NK-92 (cell line): ENCODE results near the gene NETO2.
"Not testable (repeated sequence)": the region's sequence is repeated elsewhere in the genome, so short reads cannot be mapped to it uniquely, and the experiment has no call there.

Experiments
- DNase-seq: peaks from one replicate; lab custom pipeline; 2025; ENCODE audit not compliant: unreplicated experiment; lab: John Stamatoyannopoulos, UW

The NETO2 gene

DNA sequence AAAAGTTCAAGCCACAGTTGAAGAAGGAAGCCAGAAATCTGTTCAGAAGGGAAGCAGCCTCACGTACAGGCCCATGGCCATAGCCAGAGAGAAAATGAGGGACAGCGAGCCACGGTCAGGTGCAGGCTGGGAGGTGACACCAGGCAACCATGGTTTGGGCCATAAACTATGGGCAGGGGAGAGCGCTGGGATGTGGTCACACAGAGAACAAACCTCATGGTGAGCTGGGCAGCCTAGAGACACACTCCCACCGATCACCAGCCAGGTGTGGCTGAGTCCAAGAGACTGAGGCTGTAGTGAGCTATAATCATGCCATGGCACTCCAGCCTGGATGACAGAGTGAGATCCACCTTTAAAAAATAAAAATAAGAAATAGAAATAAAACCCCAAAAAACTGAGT lies 76.5 kb downstream of the NETO2 start:
- DNase-seq = no peak

DNA sequence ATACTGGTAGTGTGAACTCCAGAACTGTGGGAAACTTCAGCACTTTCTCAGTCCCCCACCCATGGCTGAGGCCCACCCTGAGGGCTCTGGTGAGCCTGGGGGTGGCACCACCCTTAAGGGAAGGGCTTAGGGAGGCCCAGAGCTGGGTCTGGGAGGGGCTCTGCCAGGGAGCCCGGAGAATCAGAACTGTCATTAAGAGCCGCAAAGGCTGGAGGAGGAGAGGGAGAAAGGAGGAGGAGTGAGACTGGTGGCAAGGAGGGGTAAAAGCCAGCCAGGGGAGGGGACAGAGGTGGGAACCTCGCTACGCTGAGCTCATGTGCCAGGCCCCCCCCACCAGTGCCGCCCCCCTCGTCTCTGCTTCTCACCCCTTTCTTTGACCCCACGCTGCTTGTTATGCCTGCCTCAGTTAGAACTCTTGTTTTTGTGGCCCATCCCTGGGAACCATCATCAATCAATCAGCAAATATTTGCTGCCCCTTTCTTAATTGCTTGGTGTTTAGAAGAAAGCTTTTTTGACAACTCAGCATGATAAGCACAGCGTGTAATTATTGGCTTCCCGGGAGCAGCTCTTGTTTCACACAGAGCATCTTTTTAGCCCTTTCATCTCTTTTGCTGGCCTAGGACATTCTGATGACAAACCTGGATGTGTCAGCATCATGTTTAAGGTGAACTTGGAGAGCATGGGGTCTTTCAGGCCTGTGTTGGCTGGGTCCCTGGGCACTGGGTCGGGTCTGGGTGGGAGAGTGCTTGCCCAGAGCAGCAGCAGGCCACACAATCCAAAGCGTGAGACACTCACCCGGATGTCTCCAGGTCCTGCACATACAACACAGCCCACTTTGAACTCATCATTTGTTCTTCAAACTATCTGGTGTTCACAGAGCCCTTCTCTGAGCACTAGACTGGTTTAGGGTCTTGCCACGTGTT lies 77.7 kb downstream of the NETO2 start:
- no peak for DNase-seq

- DNase-seq = no peak
These were observed 79.0 kb downstream of the NETO2 start for GRCh38 chr16:47064775-47065174.

GRCh38 chr16:47063011-47063724 lies 80.6 kb downstream of the NETO2 start:
- DNase-seq = no peak

DNA sequence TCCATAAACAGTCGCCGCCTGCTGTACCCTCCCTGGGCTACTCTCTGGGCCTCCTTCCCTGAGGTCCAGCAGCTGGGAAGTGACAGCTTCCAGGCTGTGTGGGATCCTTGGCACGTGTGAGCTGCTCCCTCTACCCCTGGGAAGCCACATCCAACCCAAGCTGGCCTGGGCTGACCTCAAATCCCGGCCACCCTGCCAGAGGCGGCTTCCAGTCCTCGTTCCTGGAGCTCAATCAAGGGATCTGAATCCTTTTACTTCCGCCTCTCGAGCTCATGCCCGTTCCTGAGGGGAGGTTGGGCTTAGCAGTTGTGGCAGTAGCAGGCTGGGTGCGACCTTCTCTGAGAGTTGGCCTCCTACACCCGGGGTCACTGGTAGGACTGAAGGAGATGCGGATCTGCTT lies 82.5 kb downstream of the NETO2 start:
- DNase-seq = no peak

- no peak for DNase-seq
These were observed 83.1 kb downstream of the NETO2 start for GRCh38 chr16:47060596-47060995.

DNA sequence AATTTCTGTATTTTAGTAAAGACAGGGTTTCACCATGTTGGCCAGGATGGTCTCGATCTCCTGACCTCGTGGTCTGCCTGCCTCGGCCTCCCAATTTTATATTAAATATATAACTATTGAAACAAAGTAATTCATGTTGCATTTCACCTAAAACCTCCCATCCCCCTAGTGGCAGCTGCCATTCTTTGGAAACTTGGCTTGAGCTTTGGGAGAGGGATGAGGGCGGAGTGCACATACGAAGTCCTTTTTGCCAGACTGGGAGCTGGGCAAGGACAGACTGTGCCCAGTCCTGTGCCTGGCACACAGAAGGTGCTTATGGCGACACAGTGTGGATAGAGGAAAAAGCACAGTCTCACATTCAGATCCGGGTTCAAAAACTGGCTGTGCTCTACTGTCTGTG lies 83.8 kb downstream of the NETO2 start:
- no peak for DNase-seq

- not testable (repeated sequence) for DNase-seq
These were observed 84.6 kb downstream of the NETO2 start for GRCh38 chr16:47059130-47059529.

DNA sequence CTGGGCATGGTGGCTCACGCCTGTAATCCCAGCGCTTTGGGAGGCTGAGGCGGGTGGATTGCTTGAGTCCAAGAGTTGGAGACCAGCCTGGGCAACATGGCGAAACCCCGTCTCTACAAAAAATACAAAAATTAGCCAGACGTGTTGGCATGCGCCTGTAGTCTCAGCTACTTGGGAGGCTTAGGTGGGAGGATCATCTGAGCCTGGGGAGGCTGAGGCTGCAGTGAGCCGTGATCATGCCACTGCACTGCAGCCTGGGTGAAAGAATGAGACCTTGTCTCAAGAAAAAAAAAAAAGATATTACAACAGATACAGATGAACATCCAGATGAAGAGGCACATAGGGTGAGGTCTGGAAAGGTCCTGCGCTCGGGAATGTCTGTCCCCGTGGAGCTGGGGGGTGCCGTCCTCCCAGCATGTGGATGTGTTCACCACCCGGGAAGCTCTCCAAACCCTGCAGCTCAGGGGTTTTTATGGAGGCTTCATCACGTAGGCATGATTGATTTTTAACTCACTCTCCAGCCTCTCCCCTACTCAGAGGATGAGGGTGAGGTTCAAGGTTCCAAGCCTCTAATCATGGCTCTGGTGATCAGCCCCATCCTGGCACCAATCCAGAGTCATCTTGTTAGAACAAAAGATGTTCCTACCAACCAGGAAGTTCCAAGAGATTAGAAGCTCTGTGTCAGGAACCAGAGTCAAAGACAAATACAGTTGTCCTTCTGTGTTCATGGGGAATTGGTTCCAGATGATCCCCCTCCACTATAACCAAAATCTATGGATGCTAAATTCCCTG lies 85.3 kb downstream of the NETO2 start:
- no peak for DNase-seq

DNA sequence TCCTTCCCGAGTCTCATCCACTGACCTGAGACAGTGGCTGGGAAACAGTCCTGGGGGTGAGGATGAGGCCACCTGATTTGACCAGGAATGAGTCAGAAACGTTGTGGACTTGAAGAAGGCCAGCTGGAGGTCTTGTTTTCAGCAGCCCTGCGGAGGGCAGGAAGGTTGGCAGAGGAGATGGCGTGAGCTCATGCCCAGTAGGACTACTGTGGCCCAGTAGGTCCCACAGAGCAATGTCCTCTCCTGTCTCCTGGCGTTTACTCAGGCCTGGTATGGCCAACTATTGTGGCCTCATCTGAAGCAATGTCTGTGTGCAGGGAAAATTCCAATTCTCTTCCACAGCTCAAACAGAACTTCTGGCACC lies 86.1 kb downstream of the NETO2 start:
- DNase-seq = no peak

DNA sequence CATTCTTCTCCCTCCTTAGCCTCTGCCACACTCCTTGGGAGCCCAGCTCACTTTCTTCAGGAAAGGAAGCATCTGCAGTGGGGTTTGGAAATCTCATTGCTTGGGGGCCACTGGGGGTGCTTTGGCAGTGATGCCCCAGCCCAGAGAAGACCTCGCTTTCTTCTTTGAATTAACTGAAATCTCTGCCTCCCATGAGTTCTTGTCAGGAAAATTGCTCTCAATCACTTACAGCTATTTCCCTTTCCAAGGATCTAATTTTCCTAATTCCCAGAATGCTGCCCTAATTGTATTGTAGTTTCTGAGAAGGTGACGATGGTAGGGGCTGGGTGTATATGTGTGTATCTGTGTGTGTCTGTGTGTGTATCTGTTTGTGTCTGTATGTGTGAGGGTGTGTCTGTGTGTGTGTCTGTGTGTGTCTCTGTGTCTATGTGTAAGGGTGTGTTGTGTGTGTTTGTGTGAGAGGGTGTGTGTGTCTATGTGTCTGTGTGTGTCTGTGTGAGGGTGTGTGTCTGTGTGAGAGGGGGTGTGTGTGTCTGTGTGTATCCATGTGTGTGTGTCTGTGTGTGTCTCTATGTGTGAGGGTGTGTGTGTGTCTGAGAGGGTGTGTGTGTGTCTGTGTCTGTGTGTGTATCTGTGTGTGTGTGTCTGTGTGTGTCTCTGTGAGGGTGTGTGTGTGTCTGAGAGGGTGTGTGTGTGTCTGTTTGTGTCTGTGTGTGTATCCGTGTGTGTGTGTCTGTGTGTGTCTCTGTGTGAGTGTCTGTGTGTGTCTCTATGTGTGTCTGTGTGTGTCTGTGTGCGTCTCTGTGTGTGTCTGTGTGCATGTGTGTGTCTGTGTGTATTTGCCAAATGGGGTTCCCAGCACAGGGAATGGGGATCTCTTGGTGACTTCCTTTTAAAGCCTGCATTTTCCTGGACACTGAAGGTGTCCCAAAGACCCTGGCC lies 86.8 kb downstream of the NETO2 start:
- DNase-seq = no peak

GRCh38 chr16:47056061-47056460 lies 87.7 kb downstream of the NETO2 start:
- not testable (repeated sequence) for DNase-seq

DNA sequence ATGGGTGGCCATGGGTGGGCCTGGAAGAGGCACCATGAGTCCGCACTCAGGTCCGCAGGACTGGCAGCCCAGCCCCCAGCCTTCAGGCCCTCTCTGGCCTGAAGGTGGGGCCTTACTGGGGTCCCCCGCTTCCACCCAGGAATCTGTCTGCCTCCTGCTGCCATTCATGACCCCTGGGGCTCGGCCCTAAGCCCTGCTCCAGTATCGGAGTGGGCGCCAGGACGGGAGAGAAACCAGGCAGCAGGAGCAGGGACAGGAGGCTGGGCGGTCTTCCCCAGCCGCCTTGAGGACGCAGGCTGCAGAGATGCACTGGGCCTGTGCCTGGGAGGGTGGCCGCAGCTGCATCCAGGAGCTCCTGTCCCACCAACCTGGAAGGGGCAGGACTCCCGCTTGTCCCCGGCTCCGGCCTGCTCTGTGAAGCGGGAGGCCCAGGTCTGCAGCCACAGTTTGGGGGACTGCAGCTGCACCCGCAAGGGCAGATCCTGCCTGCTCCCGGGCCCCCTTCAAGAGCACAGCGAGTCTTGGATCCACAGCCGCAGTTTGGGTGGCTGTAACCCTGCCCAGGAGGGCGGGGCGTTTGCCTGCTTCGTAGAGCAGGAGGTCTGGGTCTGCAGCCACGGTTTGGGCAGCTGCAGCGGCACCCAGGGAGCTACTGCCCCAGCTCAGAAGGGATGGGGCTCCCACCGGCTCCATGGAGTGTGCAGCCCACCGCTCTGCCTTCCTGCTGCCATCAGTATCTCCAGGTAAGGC lies 88.4 kb downstream of the NETO2 start:
- DNase-seq = no peak

GRCh38 chr16:47054306-47054705 lies 89.4 kb downstream of the NETO2 start:
- no peak for DNase-seq

- DNase-seq = no peak
These were observed 89.8 kb downstream of the NETO2 start for GRCh38 chr16:47053895-47054294.

DNA sequence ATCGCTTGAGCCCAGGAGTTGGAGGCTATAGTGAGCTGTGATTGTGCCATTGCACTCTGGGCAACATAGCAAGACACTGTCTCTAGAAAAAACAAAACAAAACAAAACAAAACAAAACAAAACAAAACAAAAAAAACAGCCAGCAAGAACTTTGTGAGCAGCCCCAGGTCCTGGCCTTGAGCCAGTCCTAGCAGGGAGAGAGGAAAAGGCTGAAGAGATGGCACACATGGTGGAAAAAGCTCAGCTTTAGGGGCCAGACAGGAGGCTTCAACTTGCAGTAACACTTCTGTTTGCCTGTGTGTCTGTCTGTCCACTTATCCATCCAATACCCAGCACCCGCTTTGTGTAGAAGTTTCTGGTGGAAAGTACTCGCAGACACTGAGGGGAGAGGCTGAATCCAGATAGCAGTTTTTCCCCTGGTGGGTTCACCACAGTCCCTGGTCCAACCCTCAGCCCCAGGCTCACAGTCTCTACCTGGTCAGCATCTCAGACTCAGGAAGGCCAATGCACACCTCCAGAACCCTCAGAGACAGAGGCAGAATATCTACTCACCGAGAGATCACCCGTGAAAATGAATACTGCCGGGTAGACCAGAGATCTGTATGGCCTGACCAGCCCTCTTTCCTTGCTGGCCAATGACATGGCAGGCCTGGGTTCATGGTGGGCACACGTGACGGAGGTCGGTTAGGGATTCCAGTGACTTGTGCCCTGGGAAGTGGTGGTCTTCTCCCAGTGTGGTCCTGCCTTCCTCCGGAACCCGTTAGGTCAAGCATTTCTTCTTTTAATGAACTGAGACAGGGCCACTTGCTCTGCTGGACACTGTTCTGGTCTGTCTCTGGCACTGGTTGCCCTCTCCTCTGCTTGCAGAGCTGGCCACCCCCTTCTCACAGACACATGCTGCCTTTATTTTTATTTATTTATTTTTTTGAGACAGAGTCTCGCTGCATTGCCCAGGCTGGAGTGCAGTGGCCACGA lies 90.8 kb downstream of the NETO2 start:
- DNase-seq = no peak

DNA sequence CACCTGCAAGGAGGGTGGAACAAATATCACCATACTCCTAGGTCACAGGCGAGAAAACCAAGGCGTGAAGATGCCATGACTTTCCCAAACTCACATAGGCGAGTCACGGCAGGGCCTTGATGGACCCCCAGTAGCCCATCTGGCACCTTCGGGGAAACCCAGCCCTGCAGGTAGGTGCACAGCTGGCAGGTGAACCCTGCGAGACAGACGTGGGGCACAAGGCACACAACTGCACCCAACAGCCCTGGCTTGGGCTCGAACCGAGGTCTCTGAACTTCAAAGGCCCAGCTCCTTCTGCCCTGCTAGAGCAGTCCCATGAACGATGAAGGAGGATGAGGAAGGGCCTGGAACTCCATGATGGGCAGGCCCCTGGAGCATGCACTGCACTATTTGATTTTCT lies 92.7 kb downstream of the NETO2 start:
- DNase-seq = no peak

DNA sequence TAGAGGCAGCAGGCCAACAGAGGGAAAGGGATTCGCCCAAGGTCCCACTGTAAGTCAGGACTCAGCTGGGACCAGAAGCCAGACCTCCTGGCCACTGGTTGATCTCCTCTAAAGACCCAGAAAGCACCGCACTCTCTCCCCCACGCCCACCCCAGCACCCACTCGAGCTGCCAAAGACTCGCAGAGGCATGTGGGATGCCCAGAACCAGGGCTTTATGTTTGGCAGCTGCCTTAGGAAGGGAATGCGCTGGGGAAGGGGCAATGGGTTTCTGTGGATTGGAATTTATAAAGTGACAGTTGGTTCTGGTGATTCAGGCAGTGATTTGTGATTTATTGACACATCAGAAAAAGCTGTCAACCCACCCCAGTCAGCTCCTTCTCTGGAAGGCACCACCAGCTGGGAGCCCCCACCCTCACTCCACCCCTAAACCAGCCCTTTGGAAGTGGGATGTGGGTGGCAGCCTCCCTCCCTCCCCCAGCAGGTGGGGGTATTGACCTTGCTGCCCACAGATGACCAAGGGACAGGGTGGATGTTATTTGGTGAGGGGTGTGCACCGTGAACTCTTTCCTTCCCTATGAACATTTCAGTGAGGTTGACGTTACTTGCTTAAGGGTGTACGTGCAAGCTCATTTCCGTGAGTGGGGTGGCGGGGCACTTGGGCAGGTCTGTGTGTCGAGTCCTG lies 93.7 kb downstream of the NETO2 start:
- DNase-seq = no peak
